ENCODE measurements around the gene INAVA.

GRCh38 chr1:200889571-200889970 lies 5.1 kb upstream of the INAVA start:
- no peak for TF ChIP-seq CTCF (IDR thresholded peaks at IDR 0.05)
- no peak for TF ChIP-seq POLR2A (IDR thresholded peaks at IDR 0.05)

Data from Peyer's patch (tissue), 4 donors.